ENCODE data around the gene NKG7.

The NKG7 gene

DNA sequence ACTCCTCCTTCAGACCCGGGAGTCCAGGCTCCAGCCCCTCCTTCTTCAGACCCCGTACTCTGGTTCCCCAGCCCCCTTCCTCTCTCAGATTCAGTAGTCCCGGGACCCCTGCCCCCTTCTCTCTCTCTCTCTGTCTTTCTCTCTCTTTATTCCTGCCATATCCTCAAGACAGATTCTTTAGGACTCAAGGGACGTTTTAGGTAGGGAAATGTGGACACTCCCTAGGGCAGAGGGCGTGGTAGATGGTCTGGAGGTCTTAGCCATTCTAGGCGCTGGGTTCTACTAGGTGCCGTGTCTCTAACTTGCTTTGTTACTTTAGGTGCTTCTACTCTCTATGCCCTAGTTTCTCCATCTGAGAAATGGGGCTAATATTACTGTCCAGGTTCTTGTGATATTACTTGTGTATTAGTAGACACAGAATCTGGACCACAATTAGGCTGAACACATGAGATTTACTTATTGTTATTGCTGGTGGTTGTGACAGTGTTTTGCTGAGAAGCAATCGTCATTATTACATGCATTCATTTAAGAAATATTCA is 18.7 kb upstream of the NKG7 start:
- H3K27me3 ChIP-seq (ENCODE audit: insufficient read depth, poor library complexity, severe bottlenecking) = no peaks in the 10 kb centered on the region
- TF ChIP-seq, protein P1, sequence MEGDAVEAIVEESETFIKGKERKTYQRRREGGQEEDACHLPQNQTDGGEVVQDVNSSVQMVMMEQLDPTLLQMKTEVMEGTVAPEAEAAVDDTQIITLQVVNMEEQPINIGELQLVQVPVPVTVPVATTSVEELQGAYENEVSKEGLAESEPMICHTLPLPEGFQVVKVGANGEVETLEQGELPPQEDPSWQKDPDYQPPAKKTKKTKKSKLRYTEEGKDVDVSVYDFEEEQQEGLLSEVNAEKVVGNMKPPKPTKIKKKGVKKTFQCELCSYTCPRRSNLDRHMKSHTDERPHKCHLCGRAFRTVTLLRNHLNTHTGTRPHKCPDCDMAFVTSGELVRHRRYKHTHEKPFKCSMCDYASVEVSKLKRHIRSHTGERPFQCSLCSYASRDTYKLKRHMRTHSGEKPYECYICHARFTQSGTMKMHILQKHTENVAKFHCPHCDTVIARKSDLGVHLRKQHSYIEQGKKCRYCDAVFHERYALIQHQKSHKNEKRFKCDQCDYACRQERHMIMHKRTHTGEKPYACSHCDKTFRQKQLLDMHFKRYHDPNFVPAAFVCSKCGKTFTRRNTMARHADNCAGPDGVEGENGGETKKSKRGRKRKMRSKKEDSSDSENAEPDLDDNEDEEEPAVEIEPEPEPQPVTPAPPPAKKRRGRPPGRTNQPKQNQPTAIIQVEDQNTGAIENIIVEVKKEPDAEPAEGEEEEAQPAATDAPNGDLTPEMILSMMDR (IDR thresholded peaks at IDR 0.05; ENCODE audit: insufficient read depth, low read length) = no peak
- TF ChIP-seq POLR2AphosphoS5 (IDR thresholded peaks at IDR 0.05; ENCODE audit: low read depth) (no peak), GABPA (IDR thresholded peaks at IDR 0.05; ENCODE audit: low read depth) (no peak), SPI1 (IDR thresholded peaks at IDR 0.05; ENCODE audit: borderline replicate concordance, low read depth) (no peak)
- TF ChIP-seq, protein P2, sequence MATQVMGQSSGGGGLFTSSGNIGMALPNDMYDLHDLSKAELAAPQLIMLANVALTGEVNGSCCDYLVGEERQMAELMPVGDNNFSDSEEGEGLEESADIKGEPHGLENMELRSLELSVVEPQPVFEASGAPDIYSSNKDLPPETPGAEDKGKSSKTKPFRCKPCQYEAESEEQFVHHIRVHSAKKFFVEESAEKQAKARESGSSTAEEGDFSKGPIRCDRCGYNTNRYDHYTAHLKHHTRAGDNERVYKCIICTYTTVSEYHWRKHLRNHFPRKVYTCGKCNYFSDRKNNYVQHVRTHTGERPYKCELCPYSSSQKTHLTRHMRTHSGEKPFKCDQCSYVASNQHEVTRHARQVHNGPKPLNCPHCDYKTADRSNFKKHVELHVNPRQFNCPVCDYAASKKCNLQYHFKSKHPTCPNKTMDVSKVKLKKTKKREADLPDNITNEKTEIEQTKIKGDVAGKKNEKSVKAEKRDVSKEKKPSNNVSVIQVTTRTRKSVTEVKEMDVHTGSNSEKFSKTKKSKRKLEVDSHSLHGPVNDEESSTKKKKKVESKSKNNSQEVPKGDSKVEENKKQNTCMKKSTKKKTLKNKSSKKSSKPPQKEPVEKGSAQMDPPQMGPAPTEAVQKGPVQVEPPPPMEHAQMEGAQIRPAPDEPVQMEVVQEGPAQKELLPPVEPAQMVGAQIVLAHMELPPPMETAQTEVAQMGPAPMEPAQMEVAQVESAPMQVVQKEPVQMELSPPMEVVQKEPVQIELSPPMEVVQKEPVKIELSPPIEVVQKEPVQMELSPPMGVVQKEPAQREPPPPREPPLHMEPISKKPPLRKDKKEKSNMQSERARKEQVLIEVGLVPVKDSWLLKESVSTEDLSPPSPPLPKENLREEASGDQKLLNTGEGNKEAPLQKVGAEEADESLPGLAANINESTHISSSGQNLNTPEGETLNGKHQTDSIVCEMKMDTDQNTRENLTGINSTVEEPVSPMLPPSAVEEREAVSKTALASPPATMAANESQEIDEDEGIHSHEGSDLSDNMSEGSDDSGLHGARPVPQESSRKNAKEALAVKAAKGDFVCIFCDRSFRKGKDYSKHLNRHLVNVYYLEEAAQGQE (IDR thresholded peaks at IDR 0.05; ENCODE audit: insufficient replicate concordance, low read depth) = no peak
- H3K4me3 ChIP-seq (replicated peaks; ENCODE audit: insufficient read depth, low read length) = no peak overlapping the region
- no peak for DNase-seq (ENCODE audit: low read depth in 1 of 2, low spot score in 1 of 2)
- no peak overlapping the region for H3K27ac ChIP-seq (replicated peaks)

DNA sequence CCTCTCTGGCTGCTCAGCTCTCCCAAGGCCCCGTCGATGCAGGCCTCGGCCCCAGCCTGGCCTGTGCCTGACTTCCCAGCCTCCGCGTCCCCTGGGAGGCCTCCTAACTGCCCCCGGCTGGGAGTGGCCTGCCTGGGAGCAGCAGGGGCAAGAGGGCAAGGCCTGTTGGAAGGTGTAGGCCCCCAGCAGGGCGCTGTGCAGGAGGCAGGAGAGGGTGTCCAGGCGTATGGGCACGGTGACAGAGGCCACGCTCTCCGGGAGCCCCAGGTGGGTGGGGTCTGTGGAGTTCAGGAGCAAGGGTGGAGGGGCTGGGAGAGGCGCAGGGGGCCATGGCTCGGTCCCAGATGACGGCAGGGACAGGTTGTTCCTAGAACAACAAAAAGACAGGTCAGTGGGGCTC is 16.7 kb upstream of the NKG7 start:
- no peak for DNase-seq (ENCODE audit: low read depth in 1 of 2, low spot score in 1 of 2)
- Histone ChIP-seq H3K4me3 (replicated peaks; ENCODE audit: insufficient read depth, low read length) (no peak overlapping the region), H3K27me3 (ENCODE audit: insufficient read depth, poor library complexity, severe bottlenecking) (no peaks in the 10 kb centered on the region), H3K27ac (replicated peaks) (no peak overlapping the region)
- TF ChIP-seq POLR2AphosphoS5 (IDR thresholded peaks at IDR 0.05; ENCODE audit: low read depth) (no peak), SPI1 (IDR thresholded peaks at IDR 0.05; ENCODE audit: borderline replicate concordance, low read depth) (no peak), GABPA (IDR thresholded peaks at IDR 0.05; ENCODE audit: low read depth) (no peak)
- TF ChIP-seq, protein P1 (IDR thresholded peaks at IDR 0.05; ENCODE audit: insufficient read depth, low read length) = no peak

DNA sequence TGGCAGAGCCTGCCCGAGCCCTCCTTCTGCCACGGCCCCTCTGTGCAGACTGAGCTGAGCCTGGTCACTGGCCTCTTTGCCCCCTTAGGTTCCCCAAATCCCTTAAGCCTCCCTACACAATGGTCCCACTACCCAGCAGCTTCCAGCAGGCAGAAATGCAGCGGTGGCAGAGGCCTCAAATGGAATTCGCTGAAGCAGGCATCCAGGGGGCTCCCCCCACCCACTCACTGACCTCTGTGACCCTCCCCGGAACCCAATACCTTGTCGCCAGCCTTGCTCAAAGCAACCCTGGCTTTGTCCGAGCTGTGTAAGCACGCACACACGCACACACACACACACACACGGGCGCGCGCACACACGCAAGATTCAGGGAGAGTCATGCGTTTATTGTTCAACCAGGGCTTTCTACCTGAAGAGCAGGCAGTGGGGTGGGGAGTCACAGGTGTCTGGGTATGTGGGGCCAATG is 15.5 kb upstream of the NKG7 start, which contains the start of gene LIM2:
Gene LIM2 (minus strand): TSS at position 51 of the 466 bp plus-strand sequence. CDS start 531 bp downstream, outside the sequence.
- no peak for DNase-seq (ENCODE audit: low read depth in 1 of 2, low spot score in 1 of 2)
- TF ChIP-seq, protein P2 (IDR thresholded peaks at IDR 0.05; ENCODE audit: insufficient replicate concordance, low read depth) = no peak
- TF ChIP-seq, protein P1 (IDR thresholded peaks at IDR 0.05; ENCODE audit: insufficient read depth, low read length) = no peak
- TF ChIP-seq POLR2AphosphoS5 (IDR thresholded peaks at IDR 0.05; ENCODE audit: low read depth) (no peak), SPI1 (IDR thresholded peaks at IDR 0.05; ENCODE audit: borderline replicate concordance, low read depth) (no peak), GABPA (IDR thresholded peaks at IDR 0.05; ENCODE audit: low read depth) (no peak)
- Histone ChIP-seq H3K27me3 (ENCODE audit: insufficient read depth, poor library complexity, severe bottlenecking) (no peaks in the 10 kb centered on the region), H3K27ac (replicated peaks) (no peak within 1 kb of the TSS), H3K4me3 (replicated peaks; ENCODE audit: insufficient read depth, low read length) (no peak within 1 kb of the TSS)

Measured in HL-60 (cell line).